Erythroblast (primary cell): Measurements from ENCODE around the gene NAV3.

ENCODE experiments used
- GATA1 ChIP-seq: IDR thresholded peaks from 2 replicates; pipeline ENCODE4 v1.6.1; 2011; ENCODE audit warnings: low read depth, mild to moderate bottlenecking, control low read depth, low read length, moderate library complexity
- POLR2A ChIP-seq: IDR thresholded peaks from 2 replicates; pipeline ENCODE4 v1.6.1; 2011; ENCODE audit warnings: mild to moderate bottlenecking, low read length

DNA sequence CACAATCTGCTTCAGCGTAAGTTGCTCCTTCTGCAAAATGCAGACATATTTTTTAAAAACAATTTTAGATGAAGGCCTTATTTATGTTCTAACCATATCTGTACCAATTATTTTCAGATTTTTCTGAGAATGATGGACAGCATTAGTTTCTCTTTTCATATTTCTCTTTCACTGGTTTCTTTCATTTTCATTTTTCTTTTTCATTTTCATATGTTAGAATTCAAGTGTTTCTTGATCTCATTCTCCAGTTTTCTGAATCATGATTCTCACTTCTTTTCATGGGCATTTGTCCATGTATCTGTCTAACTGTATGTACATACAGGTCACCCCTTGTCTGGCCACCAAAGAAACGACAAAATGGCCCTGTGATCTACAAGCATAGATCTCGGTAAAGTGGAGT lies 346.6 kb downstream of the NAV3 start:
- TF ChIP-seq POLR2A = no peak
- TF ChIP-seq GATA1 = no peak
